Mesenchymal stem cell (in vitro differentiated cells and primary cell): ENCODE results near the gene FRMD4A.
A peak's percentile ranks its signal among the peaks of the same experiment; 100 is the strongest.

Experiments
- DNase-seq: peaks from one replicate; pipeline ENCODE4 v3.0.0-alpha.2; 2013
- H2AFZ ChIP-seq: one replicate; pipeline ENCODE4 v1.6.1; 2013; ENCODE audit warnings: low read depth, mild to moderate bottlenecking, control low read depth, inconsistent platforms, low read length, moderate library complexity
- H2AK5ac ChIP-seq: 2 replicates; pipeline ENCODE4 v1.6.1; 2013; ENCODE audit warnings: low read length, moderate library complexity, mild to moderate bottlenecking, inconsistent platforms; ENCODE audit not compliant: severe bottlenecking
- H2BK120ac ChIP-seq: one replicate; pipeline ENCODE4 v1.6.1; 2013; ENCODE audit warnings: low read depth, mild to moderate bottlenecking, inconsistent platforms, low read length, moderate library complexity
- H2BK12ac ChIP-seq, 2 experiments: one replicate each; pipeline ENCODE4 v1.6.1; 2013; ENCODE audit warnings: inconsistent platforms in 2 of 2, low read length in 2 of 2, mild to moderate bottlenecking in 2 of 2, moderate library complexity in 2 of 2, control low read depth in 1 of 2
- H2BK15ac ChIP-seq: one replicate; pipeline ENCODE4 v1.6.1; 2013; ENCODE audit warnings: mild to moderate bottlenecking, low read depth, inconsistent platforms; ENCODE audit not compliant: poor library complexity, severe bottlenecking
- H2BK5ac ChIP-seq: 2 replicates; pipeline ENCODE4 v1.6.1; 2013; ENCODE audit warnings: low read depth, mild to moderate bottlenecking, low read length, control low read depth, inconsistent platforms; ENCODE audit not compliant: poor library complexity, severe bottlenecking
- H3K14ac ChIP-seq, 2 experiments: one replicate each; pipeline ENCODE4 v1.6.1; 2013; ENCODE audit warnings: inconsistent platforms in 2 of 2, low read length in 2 of 2, control low read depth in 1 of 2, mild to moderate bottlenecking in 1 of 2, moderate library complexity in 1 of 2
- H3K18ac ChIP-seq, 2 experiments: one replicate each; pipeline ENCODE4 v1.6.1; 2013; ENCODE audit warnings: inconsistent platforms in 2 of 2, low read length in 2 of 2, control low read depth in 1 of 2, low read depth in 1 of 2, mild to moderate bottlenecking in 1 of 2
- H3K23ac ChIP-seq, 2 experiments: one replicate each; pipeline ENCODE4 v1.6.1; 2013; ENCODE audit warnings: inconsistent platforms in 2 of 2, low read length in 2 of 2, mild to moderate bottlenecking in 2 of 2, moderate library complexity in 2 of 2, control low read depth in 1 of 2
- H3K27ac ChIP-seq: 2 replicates; pipeline ENCODE4 v1.5.1; 2013; ENCODE audit warnings: mild to moderate bottlenecking, moderate library complexity, low read length, control low read depth, inconsistent platforms; ENCODE audit not compliant: poor library complexity, severe bottlenecking
- H3K27me3 ChIP-seq, 2 experiments: 2 replicates each; pipeline versions ENCODE4 v1.6.1 to v1.7.0; 2013; ENCODE audit warnings: low read length in 2 of 2, mild to moderate bottlenecking in 2 of 2, moderate library complexity in 2 of 2, control low read depth in 1 of 2, inconsistent platforms in 1 of 2; ENCODE audit not compliant: control insufficient read depth in 1 of 2, insufficient read depth in 1 of 2
- H3K36me3 ChIP-seq, 2 experiments: 2 replicates each; pipeline versions ENCODE4 v1.6.1 to v1.7.0; 2013; ENCODE audit warnings: low read length in 2 of 2, control low read depth in 1 of 2, inconsistent platforms in 1 of 2, low read depth in 1 of 2, mild to moderate bottlenecking in 1 of 2; ENCODE audit not compliant: insufficient read depth in 2 of 2, control insufficient read depth in 1 of 2
- H3K4ac ChIP-seq, 2 experiments: one replicate each; pipeline ENCODE4 v1.6.1; 2013; ENCODE audit warnings: inconsistent platforms in 2 of 2, low read length in 2 of 2, mild to moderate bottlenecking in 2 of 2, moderate library complexity in 2 of 2, control low read depth in 1 of 2, low read depth in 1 of 2
- H3K4me1 ChIP-seq: 2 replicates; pipeline ENCODE4 v1.6.1; 2013; ENCODE audit warnings: low read depth, low read length, control low read depth; ENCODE audit not compliant: control insufficient read depth, insufficient read depth
- H3K4me2 ChIP-seq: 2 replicates; pipeline ENCODE4 v1.6.1; 2013; ENCODE audit warnings: low read length, mild to moderate bottlenecking, inconsistent platforms; ENCODE audit not compliant: poor library complexity, severe bottlenecking
- H3K4me3 ChIP-seq, 2 experiments: 2 replicates each; pipeline versions ENCODE4 v1.5.1 to v1.7.0; 2013; ENCODE audit warnings: low read length in 2 of 2, mild to moderate bottlenecking in 2 of 2, control low read depth in 1 of 2, low read depth in 1 of 2; ENCODE audit not compliant: insufficient read depth in 1 of 2
- H3K79me1 ChIP-seq: replicated peaks from 2 replicates; pipeline ENCODE4 v1.6.1; 2013; ENCODE audit warnings: mild to moderate bottlenecking, control low read depth, low read length, inconsistent platforms; ENCODE audit not compliant: poor library complexity, severe bottlenecking
- H3K9ac ChIP-seq: 2 replicates; pipeline ENCODE4 v1.7.0; 2013; ENCODE audit warnings: mild to moderate bottlenecking, low read length, moderate library complexity
- H3K9me3 ChIP-seq: 2 replicates; pipeline ENCODE4 v1.7.0; 2013; ENCODE audit warnings: mild to moderate bottlenecking, low read length; ENCODE audit not compliant: control insufficient read depth
- H4K8ac ChIP-seq: one replicate; pipeline ENCODE4 v1.6.1; 2013; ENCODE audit warnings: inconsistent platforms, mild to moderate bottlenecking, low read length, moderate library complexity
- H4K91ac ChIP-seq: one replicate; pipeline ENCODE4 v1.6.1; 2013; ENCODE audit warnings: mild to moderate bottlenecking, low read length, inconsistent platforms
- WGBS: methylation state at CpG from one replicate; pipeline ENCODE4 v1.1.7; 2013; ENCODE audit warnings: mixed read lengths; 5-methylcytosine and 5-hydroxymethylcytosine counted together

FRMD4A gene

GRCh38 chr10:13658871-13659685 lies 671.6 kb downstream of the FRMD4A start:
- DNase-seq, result no peak
- H3K27me3 ChIP-seq, result no peaks in the 10 kb centered on the region
- no peak overlapping the region for H3K14ac ChIP-seq
- H3K36me3 ChIP-seq, result peaks cover 71 to 85% of the 10 kb centered on the region in 2 experiments
- H3K27ac ChIP-seq, result peak overlapping the region; percentile 4
- H2BK5ac ChIP-seq, result no peak overlapping the region
- no peak overlapping the region for H3K4ac ChIP-seq
- WGBS, result 96% methylated on average over 21 of the region's 21 CpGs
- no peak overlapping the region for H3K4me2 ChIP-seq
- H3K9me3 ChIP-seq, result no peaks in the 10 kb centered on the region
- H3K4me3 ChIP-seq, result no peak overlapping the region
- H3K23ac ChIP-seq, result no peak overlapping the region
- no peak overlapping the region for H3K18ac ChIP-seq
- H4K8ac ChIP-seq, result no peak overlapping the region
- no peak overlapping the region for H2BK120ac ChIP-seq
- H3K4me1 ChIP-seq, result peaks cover 20% of the 10 kb centered on the region
- H3K9ac ChIP-seq, result peak overlapping the region; percentile 49
- H4K91ac ChIP-seq, result no peak overlapping the region
- no peak overlapping the region for H2BK15ac ChIP-seq
- no peak overlapping the region for H2AFZ ChIP-seq
- no peak overlapping the region for H2AK5ac ChIP-seq
- no peak overlapping the region for H2BK12ac ChIP-seq
- H3K79me1 ChIP-seq, result peaks cover 28% of the 10 kb centered on the region

- Histone ChIP-seq H2BK5ac (no peak overlapping the region), H3K23ac (no peak overlapping the region), H3K27me3 (no peaks in the 10 kb centered on the region), H3K79me1 (peaks cover 33% of the 10 kb centered on the region), H3K9me3 (no peaks in the 10 kb centered on the region), H2AK5ac (no peak overlapping the region), H3K4me2 (no peak overlapping the region), H3K4ac (no peak overlapping the region), H3K4me3 (no peak overlapping the region), H3K4me1 (peaks cover 19% of the 10 kb centered on the region), H2BK15ac (no peak overlapping the region), H2AFZ (no peak overlapping the region), H3K36me3 (peaks cover 74 to 85% of the 10 kb centered on the region in 2 experiments), H2BK12ac (no peak overlapping the region), H3K14ac (no peak overlapping the region), H3K9ac (no peak overlapping the region), H2BK120ac (no peak overlapping the region), H3K18ac (no peak overlapping the region), H4K91ac (no peak overlapping the region), H3K27ac (no peak overlapping the region), H4K8ac (no peak overlapping the region)
- WGBS, result 95% methylated on average over 9 of the region's 10 CpGs
- DNase-seq, result no peak
Measured at GRCh38 chr10:13658264-13658663, 672.5 kb downstream of the FRMD4A start.

- Histone ChIP-seq H3K27ac (no peak overlapping the region), H3K4ac (no peak overlapping the region), H3K27me3 (no peaks in the 10 kb centered on the region), H3K23ac (no peak overlapping the region), H3K4me1 (peaks cover 24% of the 10 kb centered on the region), H2AFZ (no peak overlapping the region), H3K18ac (no peak overlapping the region), H3K79me1 (peaks cover 37% of the 10 kb centered on the region), H2BK15ac (no peak overlapping the region), H4K91ac (no peak overlapping the region), H3K4me3 (peak overlapping the region in 1 of 2 experiments; percentile 27), H3K36me3 (peaks cover 78 to 86% of the 10 kb centered on the region in 2 experiments), H2AK5ac (no peak overlapping the region), H3K14ac (no peak overlapping the region), H4K8ac (no peak overlapping the region), H2BK120ac (no peak overlapping the region), H3K9ac (no peak overlapping the region), H3K4me2 (no peak overlapping the region), H3K9me3 (no peaks in the 10 kb centered on the region), H2BK12ac (no peak overlapping the region), H2BK5ac (no peak overlapping the region)
- DNase-seq, result no peak
- WGBS, result 99% methylated on average over 49 of the region's 49 CpGs
Measured at GRCh38 chr10:13657101-13657680, 673.5 kb downstream of the FRMD4A start.

GRCh38 chr10:13656337-13657100 lies 674.2 kb downstream of the FRMD4A start:
- Histone ChIP-seq H3K4ac (no peak overlapping the region), H3K4me2 (no peak overlapping the region), H3K9me3 (no peaks in the 10 kb centered on the region)

More at GRCh38 chr10:13656337-13657100, 674.2 kb downstream of the FRMD4A start:
- no peak overlapping the region for H2BK5ac ChIP-seq
- no peak overlapping the region for H2BK120ac ChIP-seq
- DNase-seq, result no peak
- no peak overlapping the region for H3K4me3 ChIP-seq
- no peak overlapping the region for H4K91ac ChIP-seq
- 98% methylated on average over 67 of the region's 68 CpGs for WGBS
- H3K27ac ChIP-seq, result no peak overlapping the region
- H2BK12ac ChIP-seq, result no peak overlapping the region
- no peak overlapping the region for H2AFZ ChIP-seq
- H2BK15ac ChIP-seq, result no peak overlapping the region
- no peak overlapping the region for H3K18ac ChIP-seq
- H2AK5ac ChIP-seq, result no peak overlapping the region
- H3K4me1 ChIP-seq, result peaks cover 21% of the 10 kb centered on the region
- peaks cover 37% of the 10 kb centered on the region for H3K79me1 ChIP-seq
- H3K36me3 ChIP-seq, result peaks cover 73 to 86% of the 10 kb centered on the region in 2 experiments
- H3K27me3 ChIP-seq, result no peaks in the 10 kb centered on the region
- no peak overlapping the region for H3K9ac ChIP-seq
- H3K14ac ChIP-seq, result peak overlapping the region in 1 of 2 experiments; percentile 45
- no peak overlapping the region for H3K23ac ChIP-seq
- H4K8ac ChIP-seq, result no peak overlapping the region
